ENCODE measurements around the gene CNOT1. TPM values are rescaled to one million over a fixed set of nuclear protein-coding genes. Genes with fewer than 3 reads are reported as not detected.
A peak's percentile ranks its signal among the peaks of the same experiment; 100 is the strongest.

CNOT1 gene
- total and polyA plus RNA-seq, 10 of the 15 experiments (the other 5 are each of a cell fraction or from before 2014, with no cell fraction given): 101 to 246 (median 175) TPM

DNA sequence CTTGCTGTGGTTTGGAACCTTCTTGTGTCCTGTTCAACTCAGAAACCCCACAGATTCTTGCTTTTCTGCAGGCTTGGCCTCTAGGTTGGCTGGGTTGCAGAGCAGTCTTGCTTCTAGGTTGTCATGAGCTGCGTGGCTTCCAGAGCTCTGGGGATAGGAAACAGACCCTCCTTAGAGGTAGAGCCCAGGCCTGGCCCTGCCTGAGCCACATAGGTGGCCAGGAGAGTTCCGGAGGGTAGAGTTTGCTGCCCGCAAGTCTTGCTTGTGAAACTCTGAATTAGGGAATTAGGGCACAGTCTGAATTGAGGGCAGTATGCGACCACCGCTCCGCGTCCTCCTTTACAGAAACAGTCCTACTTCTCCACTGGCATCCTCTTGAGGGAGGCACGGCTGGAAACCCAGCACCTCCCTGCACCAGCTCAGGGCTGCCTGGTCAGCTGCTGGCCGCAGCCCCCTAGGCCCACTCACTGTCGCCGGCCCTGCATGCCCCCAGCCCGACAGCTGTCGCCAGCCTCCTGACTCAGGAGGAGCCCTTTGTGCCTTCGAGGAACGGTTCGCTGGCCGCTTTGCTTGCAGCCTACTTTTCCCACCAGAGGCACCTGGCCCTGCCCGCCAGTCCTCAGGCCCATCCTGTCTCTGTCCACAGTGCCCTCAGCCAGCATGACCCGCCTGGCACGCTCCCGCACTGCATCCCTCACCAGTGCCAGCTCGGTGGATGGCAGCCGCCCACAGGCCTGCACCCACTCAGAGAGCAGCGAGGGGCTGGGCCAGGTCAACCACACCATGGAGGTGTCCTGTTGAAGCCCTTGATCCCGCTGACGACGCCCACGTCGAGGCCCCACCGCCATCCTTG lies 118.6 kb downstream of the CNOT1 start:
- Histone ChIP-seq H4K20me1 (ENCODE audit: control insufficient read depth, insufficient read depth) (no peaks in the 10 kb centered on the region), H3K36me3 (ENCODE audit: control insufficient read depth in 2 of 2, insufficient read depth in 2 of 2, low read length in 1 of 2) (no peaks in the 10 kb centered on the region), H3K27me3 (replicated peaks in 1 of 2; ENCODE audit: control insufficient read depth in 2 of 2, insufficient read depth in 2 of 2, low read length in 1 of 2) (no peaks in the 10 kb centered on the region), H3K27ac (ENCODE audit: control insufficient read depth, insufficient read depth) (no peak overlapping the region), H3K4me3 (no peak overlapping the region), H3K9me3 (replicated peaks; ENCODE audit: control insufficient read depth, insufficient read depth, low read length) (no peaks in the 10 kb centered on the region), H3K4me2 (ENCODE audit: control insufficient read depth, insufficient read depth) (no peak overlapping the region), H3K4me1 (ENCODE audit: control insufficient read depth, insufficient read depth, low read length) (0 out of 2 replicates have a peak, but pooled peaks cover 3% of the 10 kb centered on the region), H2AFZ (ENCODE audit: control insufficient read depth, low read depth, low read length) (no peak overlapping the region), H3K79me2 (ENCODE audit: control insufficient read depth, insufficient read depth, low read length) (peaks cover 5% of the 10 kb centered on the region), H3K9ac (ENCODE audit: control insufficient read depth, insufficient read depth, low read length) (no peak overlapping the region)
- no peak for DNase-seq (ENCODE audit: low read depth, low spot score)
- 70% methylated on average over 28 of the region's 30 CpGs for WGBS (ENCODE audit: insufficient coverage, insufficient replicate concordance, low lambda C conversion rate, missing lambda C conversion rate)
- ATAC-seq: no peak
- in situ Hi-C loops (cut with MboI) (loop anchor here (25.0 kb wide), 1 partner anchor 226 kb away; the partner anchor contains the start of gene GOT2), intact Hi-C loops (cut with micrococcal nuclease; ENCODE audit: unreplicated experiment) (no loop called here)
- no TSS peak for BruUV-seq (replicated peaks)
- SMC1A ChIA-PET (ENCODE audit: uncharacterized antibody, unreplicated experiment): no interaction called here
- POLR2A ChIA-PET: no interaction called here
- RAD21 ChIA-PET (ENCODE audit: unreplicated experiment): interaction anchor here (0.9 to 1.3 kb wide), 4 partner anchors 150 to 218 kb away, joined by 3 to 4 read pairs (median 4); no protein-coding TSS in a partner anchor
- FAIRE-seq: no peak
- no peak for TF ChIP-seq IKZF2 (IDR thresholded peaks at IDR 0.05)
- TF ChIP-seq POLR2A (IDR thresholded peaks at IDR 0.05; ENCODE audit: low read depth, low read length): peak; percentile 19; the same call in 1 of the 2 replicates
- CTCF ChIA-PET: interaction anchor here (1.0 to 2.5 kb wide), 6 partner anchors 10 to 245 kb away, joined by 3 to 30 read pairs (median 6); no protein-coding TSS in a partner anchor

DNA sequence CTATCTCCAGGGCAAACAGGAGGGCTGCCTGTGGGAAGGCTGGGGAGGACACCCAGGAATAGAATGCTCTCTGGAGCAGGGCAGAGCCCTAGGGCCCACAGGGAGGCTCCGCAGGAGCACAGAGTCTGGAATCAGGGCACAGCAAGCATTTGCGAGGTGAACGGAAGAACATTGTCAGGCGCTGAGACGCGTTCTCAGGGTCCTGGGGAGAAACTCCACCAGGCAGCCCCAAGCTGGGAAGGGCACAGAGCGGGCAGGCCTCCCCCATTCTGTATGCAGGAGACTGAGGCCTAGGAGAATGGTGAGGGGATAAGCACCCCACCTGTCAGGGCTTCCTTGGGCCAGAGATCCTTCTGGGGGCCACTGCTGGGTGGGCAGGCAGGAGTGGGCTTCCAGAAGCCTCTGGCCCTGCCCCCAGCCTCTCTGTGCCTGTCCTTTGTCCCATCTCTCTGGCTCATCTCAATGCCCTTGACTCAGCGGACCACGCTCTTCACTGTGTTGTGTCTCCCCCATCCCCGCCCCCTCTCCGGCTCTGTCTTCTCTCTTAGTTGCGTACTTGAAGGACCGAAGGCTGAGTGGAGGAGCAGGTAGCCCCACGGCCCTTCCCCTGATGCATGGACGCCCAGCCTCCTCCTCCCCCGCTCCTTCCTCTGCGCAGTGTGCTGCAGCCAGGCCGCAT lies 119.4 kb downstream of the CNOT1 start:
- Histone ChIP-seq H3K4me1 (ENCODE audit: control insufficient read depth, insufficient read depth, low read length) (0 out of 2 replicates have a peak, but pooled peaks cover 3% of the 10 kb centered on the region), H3K4me3 (no peak overlapping the region), H3K79me2 (ENCODE audit: control insufficient read depth, insufficient read depth, low read length) (peaks cover 5% of the 10 kb centered on the region), H3K36me3 (ENCODE audit: control insufficient read depth in 2 of 2, insufficient read depth in 2 of 2, low read length in 1 of 2) (no peaks in the 10 kb centered on the region), H3K9ac (ENCODE audit: control insufficient read depth, insufficient read depth, low read length) (no peak overlapping the region), H4K20me1 (ENCODE audit: control insufficient read depth, insufficient read depth) (no peaks in the 10 kb centered on the region), H3K27ac (ENCODE audit: control insufficient read depth, insufficient read depth) (no peak overlapping the region), H2AFZ (ENCODE audit: control insufficient read depth, low read depth, low read length) (no peak overlapping the region), H3K27me3 (replicated peaks in 1 of 2; ENCODE audit: control insufficient read depth in 2 of 2, insufficient read depth in 2 of 2, low read length in 1 of 2) (no peaks in the 10 kb centered on the region), H3K9me3 (replicated peaks; ENCODE audit: control insufficient read depth, insufficient read depth, low read length) (no peaks in the 10 kb centered on the region), H3K4me2 (ENCODE audit: control insufficient read depth, insufficient read depth) (no peak overlapping the region)
- ChIA-PET SMC1A (ENCODE audit: uncharacterized antibody, unreplicated experiment) (no interaction called here), RAD21 (ENCODE audit: unreplicated experiment) (interaction anchor here (1.3 kb wide), 2 partner anchors 151 to 174 kb away, joined by 3 to 4 read pairs; no protein-coding TSS in a partner anchor), POLR2A (no interaction called here), CTCF (interaction anchor here (0.6 to 2.5 kb wide), 6 partner anchors 10 to 246 kb away, joined by 3 to 30 read pairs (median 6); no protein-coding TSS in a partner anchor)
- no peak for ATAC-seq
- TF ChIP-seq JUNB (IDR thresholded peaks at IDR 0.05): no peak
- TF ChIP-seq, protein P1, sequence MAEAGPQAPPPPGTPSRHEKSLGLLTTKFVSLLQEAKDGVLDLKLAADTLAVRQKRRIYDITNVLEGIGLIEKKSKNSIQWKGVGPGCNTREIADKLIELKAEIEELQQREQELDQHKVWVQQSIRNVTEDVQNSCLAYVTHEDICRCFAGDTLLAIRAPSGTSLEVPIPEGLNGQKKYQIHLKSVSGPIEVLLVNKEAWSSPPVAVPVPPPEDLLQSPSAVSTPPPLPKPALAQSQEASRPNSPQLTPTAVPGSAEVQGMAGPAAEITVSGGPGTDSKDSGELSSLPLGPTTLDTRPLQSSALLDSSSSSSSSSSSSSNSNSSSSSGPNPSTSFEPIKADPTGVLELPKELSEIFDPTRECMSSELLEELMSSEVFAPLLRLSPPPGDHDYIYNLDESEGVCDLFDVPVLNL (IDR thresholded peaks at IDR 0.05; ENCODE audit: low read depth, low read length): no peak
- intact Hi-C loops (cut with micrococcal nuclease; ENCODE audit: unreplicated experiment) (no loop called here), in situ Hi-C loops (cut with MboI) (loop anchor here (25.0 kb wide), 1 partner anchor 227 kb away; the partner anchor contains the start of gene GOT2)
- DNase-seq (ENCODE audit: low read depth, low spot score): no peak
- no peak for FAIRE-seq
- BruUV-seq (replicated peaks): no TSS peak
- 87% methylated on average over 17 of the region's 18 CpGs for WGBS (ENCODE audit: insufficient coverage, insufficient replicate concordance, low lambda C conversion rate, missing lambda C conversion rate)
